Ishikawa (cell line): ENCODE results near the gene ALOX15.

Experiments
- CEBPB ChIP-seq: IDR thresholded peaks from 2 replicates; pipeline ENCODE4 v1.6.1; 2012
- CREB1 ChIP-seq: IDR thresholded peaks from 2 replicates; pipeline ENCODE4 v1.6.1; 2012; ENCODE audit warnings: low read depth
- EGR1 ChIP-seq: IDR thresholded peaks from 2 replicates; pipeline ENCODE4 v1.6.1; 2012
- EP300 ChIP-seq: IDR thresholded peaks from 2 replicates; pipeline ENCODE4 v1.6.1; 2012; ENCODE audit warnings: borderline replicate concordance
- FOXM1 ChIP-seq: IDR thresholded peaks from 2 replicates; pipeline ENCODE4 v1.6.1; 2012; ENCODE audit warnings: low read depth, borderline replicate concordance
- MAX ChIP-seq: IDR thresholded peaks from 2 replicates; pipeline ENCODE4 v1.6.1; 2012
- NFIC ChIP-seq: IDR thresholded peaks from 2 replicates; pipeline ENCODE4 v1.6.1; 2012
- RAD21 ChIP-seq: IDR thresholded peaks from 2 replicates; pipeline ENCODE4 v1.6.1; 2012; ENCODE audit warnings: low read depth
- REST ChIP-seq: IDR thresholded peaks from 2 replicates; pipeline ENCODE4 v1.6.1; 2012; ENCODE audit warnings: low read depth, mild to moderate bottlenecking
- TAF1 ChIP-seq: IDR thresholded peaks from 2 replicates; pipeline ENCODE4 v1.6.1; 2012; ENCODE audit warnings: low read depth, mild to moderate bottlenecking
- TCF12 ChIP-seq: IDR thresholded peaks from 2 replicates; pipeline ENCODE4 v1.6.1; 2012; ENCODE audit warnings: low read depth
- TEAD4 ChIP-seq: IDR thresholded peaks from 2 replicates; pipeline ENCODE4 v1.6.1; 2012
- USF1 ChIP-seq: IDR thresholded peaks from 2 replicates; pipeline ENCODE4 v1.6.1; 2012
- YY1 ChIP-seq: IDR thresholded peaks from 2 replicates; pipeline ENCODE4 v1.6.1; 2012; ENCODE audit warnings: low read depth
- ZBTB7A ChIP-seq: IDR thresholded peaks from 2 replicates; pipeline ENCODE4 v1.6.1; 2012; ENCODE audit warnings: low read depth

Gene ALOX15

GRCh38 chr17:4596636-4597380 lies 44.7 kb downstream of the ALOX15 start:
- TF ChIP-seq CREB1 (no peak), TAF1 (no peak), RAD21 (no peak), CEBPB (no peak), USF1 (no peak), EGR1 (no peak), NFIC (no peak), TCF12 (no peak), FOXM1 (no peak), YY1 (no peak), ZBTB7A (no peak), REST (no peak)

GRCh38 chr17:4594931-4595684 lies 46.4 kb downstream of the ALOX15 start:
- 0 out of 2 replicates have a peak, but pooled peaks have one; percentile 14 for TF ChIP-seq EP300
- TF ChIP-seq TEAD4: no peak
- TF ChIP-seq TCF12: no peak
- TF ChIP-seq ZBTB7A: peak; percentile 71; the same call in 1 of the 2 replicates

GRCh38 chr17:4594406-4594805 lies 47.1 kb downstream of the ALOX15 start:
- TF ChIP-seq CREB1: no peak
- no peak for TF ChIP-seq ZBTB7A
- TF ChIP-seq USF1: no peak
- TF ChIP-seq CEBPB: no peak
- no peak for TF ChIP-seq YY1
- TF ChIP-seq EP300: no peak
- TF ChIP-seq MAX: no peak
- no peak for TF ChIP-seq FOXM1
- no peak for TF ChIP-seq TEAD4
- TF ChIP-seq TAF1: no peak
- TF ChIP-seq RAD21: no peak
- no peak for TF ChIP-seq NFIC
- TF ChIP-seq EGR1: no peak

- TF ChIP-seq NFIC (no peak), RAD21 (no peak), CEBPB (no peak), REST (no peak), TCF12 (no peak), MAX (no peak), TAF1 (no peak), USF1 (no peak), TEAD4 (no peak), EGR1 (no peak), ZBTB7A (no peak), FOXM1 (no peak), CREB1 (no peak), EP300 (no peak), YY1 (no peak)
Observed at GRCh38 chr17:4593021-4593421, 48.5 kb downstream of the ALOX15 start.
